ENCODE data around the gene WIPF3.
"Not testable (repeated sequence)": the region's sequence is repeated elsewhere in the genome, so short reads cannot be mapped to it uniquely, and the experiment has no call there.

Gene WIPF3

DNA sequence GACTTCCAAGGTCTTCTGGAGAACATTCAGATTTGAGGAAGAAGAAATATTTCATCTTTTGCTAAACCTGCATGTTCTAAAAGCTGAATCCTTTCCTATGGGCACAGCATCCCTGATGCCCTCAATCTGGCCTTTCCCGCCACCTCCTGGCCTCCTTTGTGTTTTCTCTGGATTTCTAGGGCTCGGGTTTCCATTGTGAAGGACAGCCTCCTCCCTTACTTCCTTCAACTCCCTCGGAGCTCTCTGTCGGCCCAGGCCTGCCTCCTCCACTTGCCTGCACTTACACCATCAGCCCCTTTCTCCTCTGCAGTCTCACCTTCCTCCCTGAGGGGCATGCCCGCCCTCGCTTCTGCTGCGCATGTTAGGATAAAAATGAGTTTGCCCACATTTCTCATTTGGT is 75.4 kb downstream of the WIPF3 start:
- no peak for DNase-seq (ENCODE audit: low read depth)

DNA sequence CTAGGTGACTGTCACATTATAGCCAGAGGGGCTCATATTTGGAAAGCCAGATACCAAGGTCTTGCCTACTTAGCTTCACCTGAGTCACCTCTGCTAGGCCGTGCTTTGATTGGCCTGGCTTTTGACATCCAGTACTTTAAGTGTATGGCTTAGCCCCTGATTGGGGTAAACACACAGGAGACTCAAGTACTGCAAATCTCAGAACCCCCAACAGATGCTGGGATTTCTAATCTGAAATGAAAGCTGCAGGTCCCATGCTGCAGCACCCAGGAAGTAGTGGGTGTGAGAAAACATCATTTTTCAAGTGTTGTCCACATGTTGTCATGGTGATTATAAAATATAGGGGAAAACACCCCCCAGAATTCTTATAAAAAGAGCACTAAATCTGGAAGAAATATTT is 76.2 kb downstream of the WIPF3 start:
- no peak for DNase-seq (ENCODE audit: low read depth)

DNA sequence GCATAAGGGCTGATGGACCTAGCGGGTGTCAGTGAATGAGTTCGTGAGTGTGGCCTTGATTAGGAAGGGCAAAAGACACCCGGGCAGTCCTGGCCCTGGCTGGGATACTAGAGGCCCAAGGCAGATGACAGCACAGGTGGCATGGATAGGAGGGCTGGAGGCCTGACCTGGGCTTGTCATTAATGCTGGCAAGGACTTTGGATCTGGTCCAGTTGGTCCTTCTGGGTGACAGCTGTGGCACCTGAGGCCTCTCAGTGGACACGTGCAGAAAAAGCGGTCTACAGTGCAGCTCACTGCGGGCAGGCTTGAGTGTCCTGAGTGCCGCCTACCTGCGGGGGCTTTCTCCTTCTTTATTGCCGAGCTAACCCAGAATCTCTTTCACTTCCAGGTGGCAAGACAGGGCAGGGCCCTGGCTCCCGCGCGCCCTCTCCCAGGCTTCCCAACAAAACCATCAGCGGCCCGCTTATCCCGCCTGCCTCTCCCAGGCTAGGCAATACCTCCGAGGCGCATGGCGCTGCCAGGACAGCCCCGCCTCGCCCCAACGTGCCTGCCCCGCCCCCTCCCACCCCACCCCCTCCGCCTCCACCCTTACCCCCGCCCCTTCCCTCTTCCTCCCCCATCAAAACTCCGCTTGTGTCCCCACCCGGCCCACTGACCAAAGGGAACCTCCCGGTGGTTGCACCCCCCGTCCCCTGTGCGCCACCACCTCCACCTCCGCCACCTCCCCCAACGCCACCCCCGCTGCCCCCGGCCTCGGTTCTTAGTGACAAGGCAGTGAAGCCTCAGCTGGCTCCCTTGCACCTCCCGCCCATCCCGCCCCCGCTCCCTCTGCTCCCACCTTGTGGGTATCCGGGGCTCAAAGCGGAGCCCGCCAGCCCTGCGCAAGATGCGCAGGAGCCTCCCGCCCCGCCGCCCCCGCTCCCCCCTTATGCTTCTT is 77.4 kb downstream of the WIPF3 start:
- no peak for DNase-seq (ENCODE audit: low read depth)

DNA sequence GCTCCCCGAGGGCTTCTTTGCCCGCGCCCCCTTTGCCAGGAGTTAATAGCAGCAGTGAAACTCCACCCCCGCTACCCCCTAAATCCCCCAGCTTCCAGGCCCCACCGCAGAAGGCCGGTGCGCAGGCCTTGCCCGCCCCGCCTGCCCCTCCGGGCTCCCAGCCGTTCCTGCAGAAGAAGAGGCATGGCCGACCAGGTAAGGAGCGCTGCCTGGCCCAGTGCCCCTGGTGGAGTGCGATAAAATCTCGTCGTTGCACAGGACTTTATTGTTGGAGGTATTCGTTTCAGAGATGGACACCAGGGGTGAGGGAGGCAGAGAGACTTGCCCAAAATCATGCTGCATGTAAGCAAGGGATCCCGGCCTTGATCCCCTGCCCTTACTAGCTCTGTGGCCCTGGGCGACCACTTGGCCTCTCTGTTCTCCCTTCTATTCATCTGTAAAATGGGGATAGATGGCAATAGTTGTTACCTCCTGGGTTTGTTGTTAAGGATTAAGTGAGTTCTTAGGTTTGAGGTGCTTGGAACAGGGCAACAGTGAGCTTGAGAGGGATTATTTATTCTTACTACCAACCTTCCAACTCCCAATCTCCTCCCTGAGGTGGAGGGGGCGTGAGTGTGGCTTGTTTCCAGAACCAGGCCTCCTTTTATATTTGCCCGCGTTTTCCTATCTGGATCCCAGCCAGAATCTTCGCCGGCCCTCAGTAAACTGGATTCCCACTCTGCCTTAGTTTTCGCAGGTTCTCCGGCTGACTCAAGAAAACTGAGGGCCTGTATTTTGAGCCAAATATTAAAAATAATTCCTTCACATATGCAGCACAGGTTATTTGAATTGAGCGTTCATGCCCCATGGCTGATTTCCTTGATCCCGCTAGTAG is 78.3 kb downstream of the WIPF3 start:
- DNase-seq (ENCODE audit: low read depth) = no peak

DNA sequence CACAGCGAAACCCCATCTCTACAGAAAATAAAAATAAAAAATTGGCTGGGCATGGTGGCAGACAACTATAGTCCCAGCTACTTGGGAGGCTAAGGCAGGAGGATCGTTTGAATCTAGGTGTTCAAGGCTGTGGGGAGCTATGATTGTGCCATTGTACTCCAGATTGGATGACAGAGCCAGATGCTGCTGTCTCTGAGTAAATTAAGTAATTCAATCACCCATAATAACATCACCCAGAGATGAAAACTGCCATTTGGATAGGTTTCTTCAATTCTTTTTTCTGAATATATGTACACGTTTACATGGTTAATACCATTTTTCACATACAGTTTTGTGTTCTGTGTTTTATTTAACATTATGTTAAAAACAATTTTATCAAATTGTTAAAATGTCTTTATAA is 79.3 kb downstream of the WIPF3 start:
- DNase-seq (ENCODE audit: low read depth) = no peak

DNA sequence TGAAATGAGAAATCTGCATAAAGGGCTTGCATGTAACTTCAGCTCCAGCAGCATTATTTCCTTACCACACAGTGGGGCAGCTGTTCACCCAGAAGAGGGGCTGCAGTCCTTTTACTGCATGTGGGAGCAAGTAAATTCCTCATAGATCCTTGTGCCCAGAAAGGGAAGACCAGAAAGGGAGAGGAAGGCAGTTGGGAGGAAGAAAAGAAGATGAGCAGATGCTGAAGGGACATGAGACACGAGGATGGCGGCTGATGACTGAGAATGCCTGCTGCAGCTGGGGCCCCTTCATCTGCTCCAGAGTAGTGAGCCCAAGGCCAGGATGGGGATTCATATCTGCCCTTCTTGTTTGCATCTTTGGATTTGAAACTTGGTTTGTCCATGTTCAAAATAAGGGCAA is 80.5 kb downstream of the WIPF3 start:
- DNase-seq (ENCODE audit: low read depth) = no peak

DNA sequence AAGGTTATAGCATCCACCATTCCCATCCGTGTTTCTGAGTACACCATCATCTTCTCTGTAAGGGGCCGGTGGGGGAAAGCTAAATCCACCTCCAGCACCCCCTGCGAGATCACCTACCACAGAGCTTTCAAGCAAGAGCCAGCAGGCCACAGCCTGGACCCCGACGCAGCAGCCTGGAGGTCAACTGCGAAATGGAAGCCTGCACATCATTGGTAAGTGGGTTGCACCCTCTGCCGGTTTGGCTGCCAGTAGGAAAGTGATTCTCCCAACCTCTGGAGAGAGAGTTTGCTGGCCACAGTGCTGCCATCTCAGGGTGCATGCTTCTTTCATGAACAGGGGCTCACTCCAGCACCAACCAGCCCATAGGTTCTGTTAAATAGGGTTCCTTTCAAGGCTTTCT is 81.7 kb downstream of the WIPF3 start:
- no peak for DNase-seq (ENCODE audit: low read depth)

DNA sequence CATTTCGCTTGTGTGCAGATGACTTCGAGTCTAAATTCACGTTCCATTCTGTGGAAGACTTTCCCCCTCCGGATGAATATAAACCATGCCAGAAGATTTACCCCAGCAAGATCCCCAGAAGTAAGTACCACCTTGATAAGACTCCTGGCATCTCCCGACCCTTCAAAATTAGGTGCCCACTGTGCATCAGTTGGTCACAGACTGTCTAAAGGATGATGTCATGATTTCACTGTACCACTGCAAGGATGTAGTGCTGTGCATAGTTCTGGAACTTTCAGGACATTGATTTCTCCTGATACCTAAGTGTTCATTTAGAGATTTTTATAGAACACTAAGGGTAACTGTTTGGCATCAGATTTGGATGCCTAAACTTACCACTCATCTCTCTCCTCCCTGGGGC is 83.0 kb downstream of the WIPF3 start:
- DNase-seq (ENCODE audit: low read depth) = no peak

DNA sequence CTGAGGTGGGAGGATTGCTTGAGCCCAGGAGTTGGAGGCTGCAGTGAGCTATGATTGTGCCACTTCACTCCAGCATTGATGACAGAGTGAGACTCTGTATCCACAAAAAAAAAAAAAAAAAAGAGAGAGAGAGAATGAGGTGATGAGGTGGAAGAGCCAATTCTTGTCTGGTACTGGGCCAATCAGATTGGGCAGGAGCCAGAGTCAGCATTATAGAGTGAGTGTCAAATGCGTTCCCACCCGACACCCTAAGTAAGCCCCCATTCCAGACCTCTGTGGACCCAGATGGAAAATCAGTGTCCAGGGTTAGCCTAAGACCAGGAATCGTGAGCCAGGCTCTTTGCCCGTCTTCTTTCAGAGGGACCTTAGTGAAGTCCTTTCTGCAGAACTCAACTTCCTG is 83.9 kb downstream of the WIPF3 start:
- DNase-seq (ENCODE audit: low read depth) = no peak

DNA sequence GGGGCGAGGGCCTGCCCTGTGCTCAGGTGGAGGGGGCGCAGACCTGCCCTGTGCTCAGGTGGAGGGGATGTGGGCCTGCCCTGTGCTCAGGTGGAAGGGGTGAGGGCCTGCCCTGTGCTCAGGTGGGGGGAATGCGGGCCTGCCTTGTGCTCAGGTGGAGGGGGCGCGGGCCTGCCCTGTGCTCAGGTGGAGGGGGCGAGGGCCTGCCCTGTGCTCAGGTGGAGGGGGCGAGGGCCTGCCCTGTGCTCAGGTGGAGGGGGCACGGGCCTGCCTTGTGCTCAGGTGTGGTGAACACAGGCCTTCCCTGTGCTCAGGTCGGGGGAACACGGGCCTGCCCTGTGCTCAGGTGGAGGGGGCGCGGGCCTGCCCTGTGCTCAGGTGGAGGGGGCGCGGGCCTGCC is 84.5 kb downstream of the WIPF3 start:
- not testable (repeated sequence) for DNase-seq (ENCODE audit: low read depth)

DNA sequence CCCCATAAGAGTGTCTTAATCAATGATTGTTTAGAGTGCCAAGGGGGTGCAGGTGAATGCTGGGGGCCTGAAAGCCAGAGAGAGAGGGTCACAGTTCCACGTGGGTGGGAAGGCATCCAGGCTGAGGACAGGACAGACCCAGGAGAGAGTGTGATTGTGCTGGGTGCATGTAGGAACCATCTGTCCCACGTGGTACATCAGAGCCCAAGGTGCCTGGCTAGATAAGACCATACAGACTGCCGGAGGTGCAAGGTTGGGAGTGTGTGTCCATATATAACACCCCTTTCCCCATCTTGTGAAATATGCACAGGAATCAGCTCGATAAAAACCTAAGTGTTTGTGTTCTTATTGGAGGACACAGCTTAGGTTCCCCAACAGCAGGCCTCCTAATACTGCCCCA is 85.5 kb downstream of the WIPF3 start:
- DNase-seq (ENCODE audit: low read depth) = no peak

DNA sequence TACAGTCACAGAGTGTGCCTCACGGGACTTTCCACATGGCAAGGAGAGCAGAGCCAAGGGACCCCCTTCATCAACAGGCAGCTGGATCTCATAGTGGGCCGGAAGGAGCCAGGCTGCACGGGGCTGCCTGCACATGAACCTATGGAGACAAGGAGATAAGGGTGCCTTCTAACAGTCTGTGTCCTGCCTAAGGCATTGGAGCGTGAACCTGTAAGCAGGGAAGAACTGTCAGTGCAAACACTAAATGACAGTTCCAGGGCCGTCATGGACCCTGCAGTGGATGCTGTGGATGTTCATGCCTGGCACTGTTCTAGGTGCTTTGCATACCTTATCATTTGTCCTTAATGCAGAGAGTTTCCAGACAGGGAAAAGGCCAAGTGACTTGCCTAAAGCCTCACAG is 85.9 kb downstream of the WIPF3 start:
- no peak for DNase-seq (ENCODE audit: low read depth)

DNA sequence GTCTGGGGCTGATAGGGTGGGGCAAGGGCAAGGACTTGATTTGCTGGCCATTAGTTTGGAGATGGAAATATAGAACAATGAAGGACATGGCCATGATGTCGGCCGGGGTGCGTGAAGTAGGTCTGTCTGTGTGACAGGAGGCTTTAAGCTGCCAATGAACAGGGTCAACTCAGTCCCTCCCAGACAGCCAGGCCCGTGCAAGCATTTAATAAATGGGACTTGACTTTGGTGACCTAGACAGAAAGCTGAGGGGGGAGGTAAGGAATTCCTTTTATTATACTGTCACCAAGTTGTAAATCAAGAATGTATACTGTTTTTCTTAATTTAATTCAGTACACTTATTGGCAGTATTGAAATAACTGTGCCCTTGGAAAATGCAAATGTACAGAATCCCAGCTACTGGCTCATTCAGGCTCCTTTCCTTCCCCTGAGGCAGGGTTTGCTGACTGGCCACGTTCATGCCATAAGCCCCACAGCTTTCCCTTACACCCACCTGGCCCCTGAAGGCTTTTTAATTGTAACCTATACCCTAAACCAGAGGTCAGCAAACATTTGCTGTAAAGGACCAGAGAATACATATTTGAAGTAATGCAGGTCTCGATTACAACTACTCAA is 87.2 kb downstream of the WIPF3 start:
- DNase-seq (ENCODE audit: low read depth) = no peak

DNA sequence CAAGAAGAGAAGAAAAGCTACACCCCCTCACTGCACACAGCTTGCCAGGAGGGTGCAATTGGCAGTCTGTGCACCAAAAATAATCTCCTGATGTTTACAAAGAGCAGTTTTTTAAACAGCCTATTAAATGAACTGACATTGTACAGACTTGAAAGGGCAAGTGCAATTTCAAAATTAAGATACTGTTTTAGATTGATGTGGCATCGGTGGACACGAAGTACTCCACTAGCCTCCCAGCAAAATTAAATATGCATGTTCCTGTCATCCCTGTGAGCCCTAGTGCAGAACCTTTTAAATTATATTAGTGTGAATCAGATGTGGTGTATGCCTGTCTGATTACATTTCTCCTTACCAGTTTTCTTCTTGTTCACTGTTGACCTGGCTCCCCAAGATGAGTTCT is 87.9 kb downstream of the WIPF3 start:
- no peak for DNase-seq (ENCODE audit: low read depth)

DNA sequence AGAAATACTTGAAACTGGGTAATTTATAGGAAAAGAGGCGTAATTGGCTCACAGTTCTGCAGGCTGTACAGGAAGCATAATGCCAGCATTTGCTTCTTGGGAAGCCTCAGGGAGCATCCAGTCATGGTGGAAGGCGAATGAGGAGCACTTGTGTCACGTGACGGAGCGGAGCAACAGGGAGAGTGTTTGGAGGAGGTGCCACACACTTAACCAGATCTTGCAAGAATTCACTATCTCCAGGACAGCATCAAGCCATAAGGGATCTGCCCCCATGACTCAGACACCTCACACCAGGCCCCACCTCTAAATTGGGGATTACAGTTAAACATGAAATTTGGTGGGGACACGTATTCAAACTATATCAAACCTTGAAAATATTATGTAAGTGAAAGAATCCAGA is 89.3 kb downstream of the WIPF3 start:
- no peak for DNase-seq (ENCODE audit: low read depth)

DNA sequence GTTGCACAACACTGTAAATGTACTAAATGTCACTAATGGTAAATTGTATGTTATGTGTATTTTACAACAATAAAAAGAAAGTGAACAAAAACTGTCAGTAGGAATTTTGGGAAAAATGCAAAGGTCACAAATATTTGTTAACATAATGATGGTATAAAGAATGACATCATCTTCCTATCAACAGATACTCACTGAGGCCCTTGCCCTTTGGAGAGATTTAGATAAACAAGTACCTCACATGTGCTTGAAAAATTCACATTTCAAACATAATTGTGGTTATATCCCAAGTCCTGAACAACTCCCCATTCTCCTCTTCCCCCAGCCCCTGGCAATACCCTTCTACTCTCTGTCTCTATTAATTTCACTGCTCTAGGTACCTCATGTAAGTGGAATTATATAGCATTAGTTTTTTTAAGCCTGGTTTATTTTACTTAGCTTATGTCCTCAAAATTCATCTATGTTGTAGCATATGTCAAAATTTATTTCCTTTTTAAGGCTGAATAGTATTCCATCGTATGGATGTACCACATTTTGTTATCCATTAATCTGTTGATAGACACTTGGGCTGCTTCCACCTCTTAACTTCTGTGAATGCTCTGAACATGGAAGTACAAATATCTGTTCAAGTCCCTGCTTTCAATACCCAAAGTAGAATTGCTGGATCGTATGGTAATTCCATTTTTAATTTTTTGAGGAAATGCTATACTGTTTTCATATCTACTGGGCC is 90.5 kb downstream of the WIPF3 start:
- no peak for DNase-seq (ENCODE audit: low read depth)

DNA sequence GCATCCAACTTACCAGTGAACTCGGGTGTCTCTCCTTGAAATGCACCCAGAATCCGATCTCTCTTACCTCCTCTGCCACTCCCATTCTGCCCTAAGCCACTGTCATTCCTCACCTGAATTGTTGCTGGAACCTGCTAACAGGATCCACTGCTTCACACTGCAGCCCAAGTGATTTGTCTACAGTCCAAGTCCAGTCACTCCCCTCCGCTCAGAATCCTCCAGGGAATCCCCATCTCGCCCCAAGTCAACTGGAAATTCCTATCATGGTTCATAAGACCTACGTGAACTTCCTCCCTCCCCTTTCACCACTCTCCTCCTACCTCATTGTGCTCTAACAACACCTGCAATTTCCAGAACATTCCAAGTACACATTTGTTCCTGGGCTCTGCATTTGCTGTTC is 92.0 kb downstream of the WIPF3 start:
- DNase-seq (ENCODE audit: low read depth) = no peak

DNA sequence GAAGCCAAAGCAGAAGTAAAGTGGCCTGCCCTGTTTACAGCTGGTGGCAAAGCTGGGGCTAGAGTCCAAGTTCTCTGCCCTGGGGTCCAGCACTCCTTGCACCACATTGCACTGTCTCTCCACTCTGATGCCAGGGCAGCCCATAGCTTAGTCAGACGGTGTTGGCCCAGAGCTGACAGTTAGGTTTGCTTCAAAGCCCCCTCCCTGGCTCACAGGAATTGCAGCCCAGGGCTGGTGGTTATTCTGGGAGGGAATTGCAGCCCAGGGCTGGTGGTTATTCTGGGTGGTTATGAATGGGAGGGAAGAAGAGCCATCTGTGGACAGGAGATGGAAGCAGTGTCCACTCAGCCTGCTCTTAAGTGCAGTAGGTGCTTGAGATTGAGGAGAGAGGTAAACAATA is 94.4 kb downstream of the WIPF3 start:
- DNase-seq (ENCODE audit: low read depth) = no peak

DNA sequence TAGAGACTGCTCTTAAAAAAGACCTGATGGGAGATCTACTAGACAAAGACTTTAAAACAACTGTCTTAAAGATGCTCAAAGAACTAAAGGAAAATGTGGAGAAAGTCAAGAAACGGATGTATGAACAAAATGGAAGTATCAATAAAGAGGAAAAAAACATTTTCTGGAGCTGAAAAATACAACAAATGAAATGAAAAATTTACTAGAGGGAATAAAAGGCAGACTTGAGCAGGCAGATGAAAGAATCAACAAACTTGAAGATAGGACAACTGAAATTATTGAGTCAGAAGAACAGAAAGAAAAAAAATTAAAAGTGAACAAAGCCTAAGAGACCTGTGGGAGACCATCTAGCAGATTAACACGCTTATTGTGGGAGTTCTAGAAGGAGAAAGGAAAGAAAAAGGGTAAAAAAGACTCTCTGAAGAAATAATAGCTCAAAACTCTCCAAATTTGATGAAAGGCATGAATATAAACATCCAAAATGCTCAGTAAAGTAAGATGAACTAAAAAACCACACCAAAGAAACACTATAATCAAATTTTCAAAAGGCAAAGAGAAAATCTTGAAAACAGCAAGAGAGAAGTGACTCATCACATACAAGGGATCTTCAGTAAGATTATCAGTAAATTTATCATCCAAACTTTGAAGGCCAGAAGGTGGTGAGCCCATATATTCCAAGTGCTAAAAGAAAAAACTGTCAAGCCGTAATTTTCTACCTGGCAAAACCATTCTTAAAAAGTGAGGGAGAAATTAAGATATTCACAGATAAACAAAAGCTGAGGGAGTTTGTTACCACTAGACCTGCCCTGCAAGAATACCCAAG is 100.1 kb downstream of the WIPF3 start:
- no peak for DNase-seq (ENCODE audit: low read depth)

DNA sequence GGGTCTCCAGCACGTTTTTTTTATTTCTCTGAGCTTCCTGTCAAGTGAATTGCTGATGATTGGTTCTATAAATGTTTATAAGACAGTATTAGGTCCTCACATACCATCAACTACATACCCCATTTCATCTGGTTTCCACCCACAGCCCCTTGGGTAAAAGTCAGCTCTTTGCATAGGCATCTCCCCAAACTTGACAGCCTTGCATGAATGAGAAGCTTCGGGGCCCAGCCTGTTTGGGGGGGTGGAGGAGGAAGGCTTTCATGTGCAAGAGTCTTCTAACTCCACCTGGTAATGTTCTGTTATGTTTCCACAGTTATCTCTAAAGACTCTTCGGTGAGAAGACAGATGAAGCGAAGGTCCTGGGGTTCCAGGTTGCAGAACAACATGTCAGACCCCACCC is 107.9 kb downstream of the WIPF3 start:
- no peak for DNase-seq (ENCODE audit: low read depth)

Data from stimulated activated CD4-positive, alpha-beta T cell treated with anti-CD3 and anti-CD28 coated beads, Interleukin-2, amount 100 ng/mL, for 4 hours (primary cell).